Spleen (tissue), 11 donors: ENCODE measurements around the gene ARVCF. TPM values are rescaled to one million over a fixed set of nuclear protein-coding genes. Genes with fewer than 3 reads are reported as not detected.

Experiments
- DNase-seq: peaks from one replicate; pipeline ENCODE4 v3.0.0-alpha.2; 2020
- H3K27ac ChIP-seq, 8 donors: fragments of 200-600 bp; sonication (generic) in 7 of 8; 1 replicate in 4 of 8; 2 replicates in 4 of 8; pipeline versions ENCODE4 v1.5.0 to v1.8.0; 2016 to 2021; ENCODE audit warnings: inconsistent platforms in 4 of 8, mild to moderate bottlenecking in 4 of 8, moderate library complexity in 1 of 8
- H3K27me3 ChIP-seq, 7 donors: fragments of 200-600 bp; sonication (generic) in 6 of 7; replicated peaks in 1 of 7; 1 replicate in 4 of 7; 2 replicates in 3 of 7; pipeline versions ENCODE4 v1.5.0 to v1.8.0; 2016 to 2021; ENCODE audit warnings: inconsistent platforms in 3 of 7, mild to moderate bottlenecking in 1 of 7
- H3K36me3 ChIP-seq, 6 donors: fragments of 200-600 bp; sonication (generic) in 5 of 6; 1 replicate in 4 of 6; 2 replicates in 2 of 6; pipeline versions ENCODE4 v1.5.0 to v1.8.0; 2016 to 2021; ENCODE audit warnings: inconsistent platforms in 2 of 6
- H3K4me1 ChIP-seq, 6 donors: fragments of 200-600 bp; sonication (generic) in 5 of 6; 1 replicate in 3 of 6; 2 replicates in 3 of 6; pipeline versions ENCODE4 v1.5.0 to v1.8.0; 2016 to 2021; ENCODE audit warnings: inconsistent platforms in 3 of 6
- H3K4me3 ChIP-seq, 8 donors: fragments of 200-600 bp; sonication (generic) in 7 of 8; 1 replicate in 4 of 8; 2 replicates in 4 of 8; pipeline versions ENCODE4 v1.5.0 to v1.8.0; 2016 to 2021; ENCODE audit warnings: inconsistent platforms in 4 of 8, mild to moderate bottlenecking in 4 of 8, moderate library complexity in 2 of 8
- H3K9me3 ChIP-seq, 8 donors: fragments of 200-600 bp; sonication (generic) in 7 of 8; 1 replicate in 4 of 8; 2 replicates in 4 of 8; pipeline versions ENCODE4 v1.5.0 to v1.8.0; 2016 to 2021; ENCODE audit warnings: inconsistent platforms in 4 of 8
- POLR2A ChIP-seq, 3 donors: fragments of 450-650 bp; IDR thresholded peaks; one replicate each; pipeline ENCODE4 v1.5.1; 2017; ENCODE audit warnings: antibody characterized with exemption in 3 of 3, mild to moderate bottlenecking in 1 of 3
- POLR2AphosphoS5 ChIP-seq, 3 donors: sonication (generic); formaldehyde crosslinking; IDR thresholded peaks; one replicate each; pipeline ENCODE4 v1.5.1; 2017; ENCODE audit warnings: antibody characterized with exemption in 3 of 3
- WGBS, 5 donors: extraction: QIAGEN DNeasy Blood & Tissue Kit in 3 of 5; methylation state at CpG; one replicate each; pipeline versions ENCODE4 v1.1.5 to v1.1.7; 2013 to 2018; 5-methylcytosine and 5-hydroxymethylcytosine counted together
- intact Hi-C: fragments of 100-400 bp; cut with DNase I; formaldehyde crosslinking; loops from one replicate; pipeline ENCODE4 v1.15.0; 2023; ENCODE audit warnings: low total_unique reads
- polyA plus RNA-seq, 3 donors: library from polyadenylated mRNA; stranded (reverse); fragments of 200-250 nt; gene quantifications; one replicate each; pipeline ENCODE4 v1.2.1, GENCODE V29; 2013
- total RNA-seq, 7 donors: library from RNA; depleted of rRNA in 3 of 7; stranded (reverse); fragments of >200 nt in 3 of 7; fragmentation: NEBNext Ultra II Directional in 4 of 7; extraction: Animal tissue kit (Norgen Biotek cat#: 25700) in 4 of 7; gene quantifications; one replicate each; pipeline versions ENCODE4 v1.1.0 to v1.2.1, GENCODE V29; 2016 to 2021
- TF ChIP-seq, protein P1 (sequence below), 11 experiments: fragments of 200-600 bp in 7 of 11; fragments of 450-650 bp in 4 of 11; sonication (generic) in 4 of 11; IDR thresholded peaks in 8 of 11; conservative IDR thresholded peaks in 3 of 11; 1 replicate in 7 of 11; 2 replicates in 4 of 11; pipeline versions ENCODE4 v1.4.0 to v1.8.0; 2016 to 2021; ENCODE audit warnings: antibody characterized with exemption in 11 of 11, inconsistent platforms in 4 of 11, mild to moderate bottlenecking in 1 of 11
- donor health status: healthy with polysubstance abuse.
- donor health status: DM: no; HTN: no; CAD: no; lungs with moderate emphysema.
- donor health status: DM: no; HTN: no; CAD: no.
- donor health status: Bipolar disorder and iron deficiency.
- donor health status: healthy.
- donor health status: DM: no; HTN: no; CAD: no.
- donor health status: DM: yes; HTN: yes; CAD: no.

ARVCF gene
- total and polyA plus RNA-seq, 10 donors = 9.4 to 96.7 (median 27.6) TPM

DNA sequence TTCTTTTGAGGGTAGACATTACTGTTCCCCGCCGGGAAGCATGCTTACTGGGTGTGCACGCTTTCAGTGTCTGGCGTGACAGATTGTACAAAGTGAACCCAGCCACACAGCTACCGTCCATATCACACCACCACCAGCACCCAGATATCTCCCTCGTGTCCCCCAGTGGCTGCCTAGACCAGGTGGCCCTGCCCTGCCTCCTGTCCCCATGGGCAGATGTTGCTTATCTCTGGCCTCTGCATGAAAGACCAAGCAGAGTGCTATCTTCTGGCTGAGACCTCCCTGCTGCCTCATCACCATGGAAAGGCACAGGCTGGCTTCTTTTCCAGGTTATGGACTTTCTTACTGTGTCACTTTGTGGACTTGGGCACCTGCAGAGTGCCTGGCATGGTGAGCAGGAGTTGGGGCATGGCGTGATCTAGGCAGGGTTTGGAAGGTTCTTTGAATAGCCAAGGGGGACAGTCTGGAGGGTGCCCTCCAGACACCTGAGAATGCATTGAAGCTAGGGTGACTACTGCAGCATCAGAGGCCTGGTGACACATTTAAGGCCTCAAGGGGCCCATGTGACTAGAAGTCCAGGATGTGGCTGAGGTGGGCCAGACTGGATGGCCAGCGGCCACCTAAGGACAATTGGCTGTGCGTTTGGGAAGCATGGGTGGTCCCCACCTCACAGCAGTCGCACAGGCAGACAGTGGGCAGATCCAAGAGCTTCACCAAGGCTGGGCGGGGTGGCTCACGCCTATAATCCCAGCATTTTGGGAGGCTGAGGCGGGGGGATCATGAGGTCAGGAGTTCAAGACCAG is 9.0 kb upstream of the ARVCF start:
- Histone ChIP-seq H3K27ac (no peak overlapping the region), H3K4me3 (no peak overlapping the region), H3K4me1 (peaks cover 19 to 83% (median 58%) of the 10 kb centered on the region in 6 donors), H3K9me3 (no peaks in the 10 kb centered on the region), H3K36me3 (peaks cover 0 to 41% (median 0%) of the 10 kb centered on the region in 6 donors), H3K27me3 (no peaks in the 10 kb centered on the region)
- TF ChIP-seq POLR2A (IDR thresholded peaks at IDR 0.05) (no peak), POLR2AphosphoS5 (IDR thresholded peaks at IDR 0.05) (no peak)
- TF ChIP-seq, protein P1, sequence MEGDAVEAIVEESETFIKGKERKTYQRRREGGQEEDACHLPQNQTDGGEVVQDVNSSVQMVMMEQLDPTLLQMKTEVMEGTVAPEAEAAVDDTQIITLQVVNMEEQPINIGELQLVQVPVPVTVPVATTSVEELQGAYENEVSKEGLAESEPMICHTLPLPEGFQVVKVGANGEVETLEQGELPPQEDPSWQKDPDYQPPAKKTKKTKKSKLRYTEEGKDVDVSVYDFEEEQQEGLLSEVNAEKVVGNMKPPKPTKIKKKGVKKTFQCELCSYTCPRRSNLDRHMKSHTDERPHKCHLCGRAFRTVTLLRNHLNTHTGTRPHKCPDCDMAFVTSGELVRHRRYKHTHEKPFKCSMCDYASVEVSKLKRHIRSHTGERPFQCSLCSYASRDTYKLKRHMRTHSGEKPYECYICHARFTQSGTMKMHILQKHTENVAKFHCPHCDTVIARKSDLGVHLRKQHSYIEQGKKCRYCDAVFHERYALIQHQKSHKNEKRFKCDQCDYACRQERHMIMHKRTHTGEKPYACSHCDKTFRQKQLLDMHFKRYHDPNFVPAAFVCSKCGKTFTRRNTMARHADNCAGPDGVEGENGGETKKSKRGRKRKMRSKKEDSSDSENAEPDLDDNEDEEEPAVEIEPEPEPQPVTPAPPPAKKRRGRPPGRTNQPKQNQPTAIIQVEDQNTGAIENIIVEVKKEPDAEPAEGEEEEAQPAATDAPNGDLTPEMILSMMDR (IDR thresholded peaks at IDR 0.05 in 8 of 11, conservative IDR thresholded peaks at IDR 0.05 in 3 of 11) = no peak
- intact Hi-C loops = no loop called here
- WGBS, 5 donors = 81 to 98% (median 97%) methylated on average over 11 to 13 of the region's 13 CpGs
- DNase-seq = peak; percentile 56

DNA sequence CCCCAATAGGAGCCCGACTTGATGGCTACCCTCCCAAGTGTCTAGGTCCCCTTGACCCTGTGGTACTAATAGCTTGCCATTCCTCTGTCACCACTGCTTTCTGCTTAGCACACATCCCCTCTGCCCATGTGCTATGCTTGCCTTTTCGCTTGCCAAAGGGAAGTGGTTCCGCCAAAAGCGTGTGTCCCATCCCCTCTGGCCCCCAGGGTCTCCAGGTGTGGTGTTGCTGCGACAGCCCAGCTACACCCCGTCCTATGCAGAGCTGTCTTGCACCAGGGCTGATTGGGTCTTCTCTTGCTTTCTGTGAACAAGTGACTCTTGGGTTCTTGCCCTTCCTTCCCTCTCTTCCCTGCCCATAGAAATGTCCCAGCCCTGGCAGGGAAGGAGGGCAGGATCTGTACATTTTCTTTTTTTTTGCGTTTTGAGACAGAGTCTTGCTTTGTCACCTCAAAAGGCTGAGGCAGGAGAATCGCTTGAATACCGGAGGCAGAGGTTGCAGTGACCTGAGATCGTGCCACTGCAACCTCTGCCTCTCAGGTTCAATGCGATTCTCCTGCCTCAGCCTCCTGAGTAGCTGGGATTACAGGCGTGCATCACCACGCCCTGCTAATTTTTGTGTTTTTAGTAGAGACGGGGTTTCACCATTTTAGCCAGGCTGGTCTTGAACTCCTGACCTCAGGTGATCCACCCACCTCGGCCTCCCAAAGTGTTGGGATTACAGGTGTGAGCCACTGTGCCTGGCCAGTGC is 8.2 kb upstream of the ARVCF start:
- WGBS, 5 donors = 87 to 91% (median 89%) methylated on average over 15 of the region's 15 CpGs
- intact Hi-C loops = no loop called here

DNA sequence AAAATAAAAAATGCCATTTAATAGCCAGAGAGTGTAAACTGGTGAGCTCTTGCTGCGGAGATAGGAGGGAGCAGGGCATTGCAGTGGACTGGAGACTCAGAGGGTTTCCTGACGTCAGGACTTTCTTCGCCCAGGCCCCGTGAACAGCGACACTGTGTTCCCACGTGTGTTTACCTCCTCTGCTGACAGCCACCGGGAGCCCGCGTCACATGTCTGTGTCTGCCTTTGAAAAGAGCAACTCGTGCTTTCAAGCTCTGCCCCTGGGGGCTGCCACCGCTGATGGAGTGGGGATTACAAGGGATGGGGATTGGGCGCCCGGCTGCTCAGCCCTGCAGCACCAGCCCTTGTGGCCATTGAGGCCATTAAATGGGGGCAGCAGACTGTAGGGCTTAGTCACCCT is 7.6 kb upstream of the ARVCF start:
- Histone ChIP-seq H3K9me3 (no peaks in the 10 kb centered on the region), H3K27ac (no peak overlapping the region), H3K27me3 (no peaks in the 10 kb centered on the region), H3K4me3 (no peak overlapping the region), H3K36me3 (peaks cover 0 to 41% (median 0%) of the 10 kb centered on the region in 6 donors), H3K4me1 (peaks cover 15 to 85% (median 56%) of the 10 kb centered on the region in 6 donors)
- intact Hi-C loops = no loop called here
- TF ChIP-seq POLR2AphosphoS5 (IDR thresholded peaks at IDR 0.05) (no peak), POLR2A (IDR thresholded peaks at IDR 0.05) (no peak)
- TF ChIP-seq, protein P1 (IDR thresholded peaks at IDR 0.05 in 8 of 11, conservative IDR thresholded peaks at IDR 0.05 in 3 of 11) = no peak
- DNase-seq = peak; percentile 71
- 78 to 86% (median 83%) methylated on average over 13 of the region's 13 CpGs for WGBS, 5 donors

More for the DNA sequence above, 8.2 kb upstream of the ARVCF start:
- TF ChIP-seq POLR2AphosphoS5 (IDR thresholded peaks at IDR 0.05) = no peak
- TF ChIP-seq, protein P1 (IDR thresholded peaks at IDR 0.05 in 8 of 11, conservative IDR thresholded peaks at IDR 0.05 in 3 of 11) = no peak
- peak; percentile 52 for DNase-seq
- H3K4me3 ChIP-seq = no peak overlapping the region
- no peaks in the 10 kb centered on the region for H3K9me3 ChIP-seq
- H3K27me3 ChIP-seq = no peaks in the 10 kb centered on the region
- H3K27ac ChIP-seq = no peak overlapping the region
- peaks cover 19 to 85% (median 62%) of the 10 kb centered on the region in 6 donors for H3K4me1 ChIP-seq
- peaks cover 0 to 41% (median 0%) of the 10 kb centered on the region in 6 donors for H3K36me3 ChIP-seq
